K562 (cell line): ENCODE results near the gene NEU1. TPM values are rescaled to one million over a fixed set of nuclear protein-coding genes. Genes with fewer than 3 reads are reported as not detected.

ENCODE experiments used
- ARHGAP35 ChIP-seq: fragments of 450-650 bp; IDR thresholded peaks from 2 replicates; pipeline ENCODE4 v1.6.1; 2018; ENCODE audit not compliant: partially characterized antibody
- ATF2 ChIP-seq: sonication (generic); formaldehyde crosslinking; IDR thresholded peaks from 2 replicates; pipeline ENCODE4 v1.8.1; 2022; ENCODE audit warnings: missing genetic modification reagents
- CCNT2 ChIP-seq: IDR thresholded peaks from 2 replicates; pipeline ENCODE4 v1.6.1; 2011; ENCODE audit warnings: borderline replicate concordance, low read depth, mild to moderate bottlenecking, moderate library complexity, mixed read lengths, low read length; ENCODE audit not compliant: insufficient read length; ENCODE audit errors: extremely low read depth
- EP300 ChIP-seq: IDR thresholded peaks from 2 replicates; pipeline ENCODE4 v1.6.1; 2012; ENCODE audit warnings: low read length, improper control_type of control experiment
- ETV6 ChIP-seq, 3 experiments: fragments of 150-350 bp in 1 of 3; sonication (generic) in 1 of 3; formaldehyde crosslinking in 1 of 3; IDR thresholded peaks; 2 replicates each; pipeline versions ENCODE4 v1.6.1 to v1.8.0; 2014 to 2022; ENCODE audit warnings: borderline replicate concordance in 2 of 3, low read depth in 2 of 3, antibody characterized with exemption in 1 of 3, low read length in 1 of 3, mild to moderate bottlenecking in 1 of 3, missing genetic modification reagents in 1 of 3
- GTF3C2 ChIP-seq: IDR thresholded peaks from 3 replicates; pipeline ENCODE4 v1.6.1; 2011; ENCODE audit warnings: borderline replicate concordance, mild to moderate bottlenecking, moderate library complexity; ENCODE audit not compliant: insufficient read length; ENCODE audit errors: extremely low read depth
- HDGF ChIP-seq: fragments of 450-650 bp; IDR thresholded peaks from 2 replicates; pipeline ENCODE4 v1.6.1; 2016
- HMG20B ChIP-seq: fragments of 250-450 bp; sonication (Bioruptor Pico); IDR thresholded peaks from 2 replicates; pipeline ENCODE4 v1.5.0; 2021; ENCODE audit warnings: mild to moderate bottlenecking
- KAT7 ChIP-seq: sonication (generic); formaldehyde crosslinking; IDR thresholded peaks from 2 replicates; pipeline ENCODE4 v1.8.0; 2022; ENCODE audit warnings: missing genetic modification reagents, mild to moderate bottlenecking, borderline replicate concordance
- LARP7 ChIP-seq: fragments of 450-650 bp; IDR thresholded peaks from 2 replicates; pipeline ENCODE4 v1.6.1; 2016
- MYC ChIP-seq, 2 experiments: fragments of 250-450 bp in 1 of 2; sonication (Bioruptor Pico) in 1 of 2; IDR thresholded peaks; 2 replicates each; pipeline versions ENCODE4 v1.5.1 to v1.6.1; 2012 to 2021; ENCODE audit warnings: low read depth in 2 of 2, borderline replicate concordance in 1 of 2, improper control_type of control experiment in 1 of 2, low read length in 1 of 2, mild to moderate bottlenecking in 1 of 2, moderate library complexity in 1 of 2
- NR2C2 ChIP-seq, 2 experiments: fragments of 200-800 bp in 1 of 2; sonication (Bioruptor generic) in 1 of 2; sonication (generic) in 1 of 2; formaldehyde crosslinking in 1 of 2; IDR thresholded peaks; 2 replicates each; pipeline versions ENCODE4 v1.6.1 to v1.8.0; 2016 to 2022; ENCODE audit warnings: mild to moderate bottlenecking in 1 of 2, missing compliant biosample characterization in 1 of 2, missing genetic modification characterization in 1 of 2, missing genetic modification reagents in 1 of 2
- PHF21A ChIP-seq: fragments of 450-650 bp; IDR thresholded peaks from 2 replicates; pipeline ENCODE4 v1.6.1; 2017; ENCODE audit warnings: low read depth, borderline replicate concordance
- PYGO2 ChIP-seq: fragments of 450-650 bp; IDR thresholded peaks from 2 replicates; pipeline ENCODE4 v1.6.1; 2016; ENCODE audit warnings: mild to moderate bottlenecking, missing genetic modification characterization, moderate library complexity, missing compliant biosample characterization
- RBFOX2 ChIP-seq: fragments of 200-400 bp; formaldehyde crosslinking; IDR thresholded peaks from 2 replicates; pipeline ENCODE4 v1.6.1; 2017; ENCODE audit warnings: low read depth, mild to moderate bottlenecking, low read length, moderate library complexity
- RHOXF2B ChIP-seq: fragments of 250-450 bp; sonication (Bioruptor Pico); conservative IDR thresholded peaks from 2 replicates; pipeline ENCODE4 v1.5.1; 2021
- SMARCA5 ChIP-seq: fragments of 450-650 bp; IDR thresholded peaks from 2 replicates; pipeline ENCODE4 v1.6.1; 2016
- SOX6 ChIP-seq: fragments of 450-650 bp; IDR thresholded peaks from 2 replicates; pipeline ENCODE4 v1.6.1; 2014; ENCODE audit warnings: mild to moderate bottlenecking
- THRA ChIP-seq: fragments of 450-650 bp; IDR thresholded peaks from 2 replicates; pipeline ENCODE4 v1.6.1; 2017; ENCODE audit warnings: mild to moderate bottlenecking, moderate library complexity
- THRB ChIP-seq: fragments of 450-650 bp; formaldehyde crosslinking; conservative IDR thresholded peaks from 2 replicates; pipeline ENCODE4 v1.4.0; 2022; ENCODE audit warnings: mild to moderate bottlenecking, missing genetic modification characterization
- polyA plus RNA-seq, 8 experiments: library from polyadenylated mRNA; depleted of rRNA in 4 of 8; stranded (reverse) in 5 of 8; unstranded in 3 of 8; fragments of >200 nt; fragmentation: Nextera tagmentation in 2 of 8; fragmentation: Illumina TruSeq in 1 of 8; extraction: Ambion mirVana in 2 of 8; extraction: Trizol in 1 of 8; gene quantifications; 2 replicates each; pipeline versions ENCODE4 v1.2.1 to v1.2.3, GENCODE V29; 2011 to 2014; ENCODE audit warnings: inconsistent platforms in 1 of 8, missing spikeins in 1 of 8
- total RNA-seq, 7 experiments: library from RNA; depleted of rRNA in 6 of 7; stranded (reverse); fragments of >200 nt in 6 of 7; fragmentation: Illumina TruSeq in 2 of 7; extraction: Trizol in 2 of 7; gene quantifications; 2 replicates each; pipeline versions ENCODE4 v1.2.1 to v1.2.3, GENCODE V29; 2011 to 2021; ENCODE audit warnings: low replicate concordance in 1 of 7

NEU1 gene
- total and polyA plus RNA-seq, 9 of the 15 experiments (the other 6 are each of a cell fraction or from before 2014, with no cell fraction given) = 14.8 to 67.8 (median 51.0) TPM

- TF ChIP-seq THRB (CRISPR knock-in tag) (peak; percentile 71; the same call in 1 of the 2 replicates), SOX6 (no peak; the same call in 1 of the 2 replicates), NR2C2 (CRISPR knock-in tag; IDR thresholded peaks at IDR 0.05) (0 out of 2 replicates have a peak, but pooled peaks have one; percentile 43), NR2C2 (tag; IDR thresholded peaks at IDR 0.05) (no peak), PHF21A (no peak), LARP7 (0 out of 2 replicates have a peak, but pooled peaks have one; percentile 29), HDGF (peak; percentile 64; the same call in 1 of the 2 replicates), CCNT2 (peak; percentile 20), GTF3C2 (no peak), SMARCA5 (0 out of 2 replicates have a peak, but pooled peaks have one; percentile 9), ARHGAP35 (no peak), ETV6 (IDR thresholded peaks at IDR 0.05; ENCODE audit: borderline replicate concordance in 1 of 2, low read depth in 2 of 2, low read length in 1 of 2) (0 out of 4 replicates have a peak, but pooled peaks of 1 of the 2 experiments have one; percentile 11), ETV6 (CRISPR knock-in tag; IDR thresholded peaks at IDR 0.05; ENCODE audit: borderline replicate concordance) (no peak), HMG20B (CRISPR knock-in tag) (0 out of 2 replicates have a peak, but pooled peaks have one; percentile 23), RBFOX2 (peak; percentile 56), MYC (IDR thresholded peaks at IDR 0.05; ENCODE audit: low read depth, low read length) (no peak), MYC (CRISPR knock-in tag; IDR thresholded peaks at IDR 0.05; ENCODE audit: borderline replicate concordance, low read depth) (no peak), PYGO2 (tag) (0 out of 2 replicates have a peak, but pooled peaks have one; percentile 5), EP300 (no peak), ATF2 (no peak), THRA (no peak), KAT7 (CRISPR knock-in tag) (0 out of 2 replicates have a peak, but pooled peaks have one; percentile 2), RHOXF2B (CRISPR knock-in tag) (peak; percentile 72; the same call in 1 of the 2 replicates)
Observed at GRCh38 chr6:31830886-31831335, 31.7 kb downstream of the NEU1 start (continued).
